Measurements from ENCODE around the gene WNT5B.

- TF ChIP-seq, protein P1, sequence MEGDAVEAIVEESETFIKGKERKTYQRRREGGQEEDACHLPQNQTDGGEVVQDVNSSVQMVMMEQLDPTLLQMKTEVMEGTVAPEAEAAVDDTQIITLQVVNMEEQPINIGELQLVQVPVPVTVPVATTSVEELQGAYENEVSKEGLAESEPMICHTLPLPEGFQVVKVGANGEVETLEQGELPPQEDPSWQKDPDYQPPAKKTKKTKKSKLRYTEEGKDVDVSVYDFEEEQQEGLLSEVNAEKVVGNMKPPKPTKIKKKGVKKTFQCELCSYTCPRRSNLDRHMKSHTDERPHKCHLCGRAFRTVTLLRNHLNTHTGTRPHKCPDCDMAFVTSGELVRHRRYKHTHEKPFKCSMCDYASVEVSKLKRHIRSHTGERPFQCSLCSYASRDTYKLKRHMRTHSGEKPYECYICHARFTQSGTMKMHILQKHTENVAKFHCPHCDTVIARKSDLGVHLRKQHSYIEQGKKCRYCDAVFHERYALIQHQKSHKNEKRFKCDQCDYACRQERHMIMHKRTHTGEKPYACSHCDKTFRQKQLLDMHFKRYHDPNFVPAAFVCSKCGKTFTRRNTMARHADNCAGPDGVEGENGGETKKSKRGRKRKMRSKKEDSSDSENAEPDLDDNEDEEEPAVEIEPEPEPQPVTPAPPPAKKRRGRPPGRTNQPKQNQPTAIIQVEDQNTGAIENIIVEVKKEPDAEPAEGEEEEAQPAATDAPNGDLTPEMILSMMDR (IDR thresholded peaks at IDR 0.05; ENCODE audit: low read depth, low read length): peak; percentile 80
- TF ChIP-seq POLR2A (IDR thresholded peaks at IDR 0.05; ENCODE audit: extremely low read depth, insufficient read length): no peak
- TF ChIP-seq, protein P2, sequence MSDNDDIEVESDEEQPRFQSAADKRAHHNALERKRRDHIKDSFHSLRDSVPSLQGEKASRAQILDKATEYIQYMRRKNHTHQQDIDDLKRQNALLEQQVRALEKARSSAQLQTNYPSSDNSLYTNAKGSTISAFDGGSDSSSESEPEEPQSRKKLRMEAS (IDR thresholded peaks at IDR 0.05; ENCODE audit: low read depth, low read length): no peak; the same call in 1 of the 2 replicates
Measured at GRCh38 chr12:1583421-1584078, 45.5 kb upstream of the WNT5B start.

All from NB4 (cell line).